Erythroblast (primary cell): ENCODE results near the gene PSPN.

ENCODE experiments used
- GATA1 ChIP-seq: IDR thresholded peaks from 2 replicates; pipeline ENCODE4 v1.6.1; 2011; ENCODE audit warnings: low read depth, mild to moderate bottlenecking, control low read depth, low read length, moderate library complexity
- POLR2A ChIP-seq: IDR thresholded peaks from 2 replicates; pipeline ENCODE4 v1.6.1; 2011; ENCODE audit warnings: mild to moderate bottlenecking, low read length

DNA sequence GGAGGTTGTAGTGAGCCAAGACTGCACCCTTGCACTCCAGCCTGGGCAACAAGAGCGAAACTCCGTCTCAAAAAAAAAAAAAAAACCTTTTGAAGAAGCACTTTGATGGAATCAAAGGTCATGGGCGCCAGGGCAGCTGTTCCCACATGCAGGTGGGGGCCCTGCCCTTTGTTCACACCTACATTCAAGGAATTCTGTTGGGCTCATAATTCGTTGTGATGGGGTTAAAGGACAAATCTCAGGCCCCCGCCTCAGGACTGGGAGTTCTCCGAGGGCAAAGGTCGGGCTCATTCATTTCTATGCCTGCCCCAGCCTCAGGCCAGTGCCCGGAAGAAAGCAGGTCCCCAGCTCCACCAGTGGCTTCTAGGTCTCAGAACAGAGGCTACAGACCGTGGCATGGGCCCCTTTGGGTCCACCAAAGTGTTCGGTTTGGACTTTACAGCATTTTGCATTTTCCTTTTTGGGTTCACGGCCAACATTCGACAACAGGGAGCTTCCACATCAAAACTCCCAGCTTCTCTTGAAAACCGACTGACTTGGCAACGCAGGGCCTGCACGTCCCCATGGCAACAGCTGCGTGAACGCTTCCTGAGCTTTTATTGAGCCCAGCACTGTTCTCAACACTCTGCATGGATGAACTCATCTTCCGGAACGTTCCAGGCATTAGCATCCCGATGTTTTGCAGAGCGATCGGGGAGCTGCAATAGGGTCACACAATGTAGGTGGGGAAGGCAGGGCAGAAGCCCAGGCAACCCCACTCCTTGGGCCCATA lies 27.3 kb upstream of the PSPN start:
- TF ChIP-seq POLR2A: no peak
- TF ChIP-seq GATA1: no peak
